SHP77 treated with DMSO at 0.1 percent for 48 hours (cell line): Measurements from ENCODE around the gene CACNA1C.

ENCODE experiments used
- DNase-seq: peaks from one replicate; lab custom pipeline; 2025; lab: John Stamatoyannopoulos, UW

CACNA1C gene

DNA sequence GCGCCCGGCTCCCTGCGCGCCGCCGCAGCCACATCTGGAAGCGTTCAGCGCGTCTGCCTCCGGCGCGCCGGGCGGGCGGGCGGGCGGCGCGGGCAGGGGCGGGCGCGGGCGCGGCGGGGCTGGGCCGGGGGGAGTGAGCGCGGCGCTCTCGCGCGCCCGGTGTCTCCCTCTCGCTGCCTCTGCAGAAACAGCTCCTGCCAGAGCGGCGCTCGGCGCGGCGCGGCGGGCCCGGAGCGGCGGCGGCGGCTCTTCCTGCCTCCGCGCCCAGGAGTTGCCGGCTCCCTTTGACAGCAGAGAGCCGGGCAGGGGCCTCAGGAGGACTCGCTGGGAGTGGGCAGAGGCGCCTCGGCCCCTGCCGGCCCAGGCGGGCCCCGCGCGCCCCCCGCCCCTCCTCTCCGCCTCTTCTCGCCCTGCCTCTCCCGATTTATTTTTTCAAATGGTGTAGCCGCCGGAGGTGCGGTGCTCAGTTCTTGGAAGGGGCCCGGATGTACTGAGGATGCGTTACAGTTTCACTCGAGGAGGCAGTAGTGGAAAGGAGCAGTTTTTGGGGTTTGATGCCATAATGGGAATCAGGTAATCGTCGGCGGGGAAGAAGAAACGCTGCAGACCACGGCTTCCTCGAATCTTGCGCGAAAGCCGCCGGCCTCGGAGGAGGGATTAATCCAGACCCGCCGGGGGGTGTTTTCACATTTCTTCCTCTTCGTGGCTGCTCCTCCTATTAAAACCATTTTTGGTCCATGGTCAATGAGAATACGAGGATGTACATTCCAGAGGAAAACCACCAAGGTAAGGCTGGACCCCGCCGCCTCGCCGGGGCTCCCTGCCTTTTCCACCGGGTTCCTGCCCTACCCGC is at the start of gene CACNA1C:
Gene CACNA1C (plus strand): TSS at position 162 of the 853 bp plus-strand sequence. CDS start 576 bp downstream, at position 738.
- DNase-seq = no peak

- no peak for DNase-seq
Measured at GRCh38 chr12:2003676-2004112, 49.1 kb upstream of the CACNA1C start.

- peak; percentile 41 for DNase-seq
Measured at GRCh38 chr12:2004113-2004929, 48.5 kb upstream of the CACNA1C start, which contains the start of gene DCP1B. Gene DCP1B (minus strand): TSS chr12:2004457. CDS start chr12:2004431, 26 bp downstream.

- DNase-seq = no peak
Measured at GRCh38 chr12:2008677-2009076, 44.1 kb upstream of the CACNA1C start.

DNA sequence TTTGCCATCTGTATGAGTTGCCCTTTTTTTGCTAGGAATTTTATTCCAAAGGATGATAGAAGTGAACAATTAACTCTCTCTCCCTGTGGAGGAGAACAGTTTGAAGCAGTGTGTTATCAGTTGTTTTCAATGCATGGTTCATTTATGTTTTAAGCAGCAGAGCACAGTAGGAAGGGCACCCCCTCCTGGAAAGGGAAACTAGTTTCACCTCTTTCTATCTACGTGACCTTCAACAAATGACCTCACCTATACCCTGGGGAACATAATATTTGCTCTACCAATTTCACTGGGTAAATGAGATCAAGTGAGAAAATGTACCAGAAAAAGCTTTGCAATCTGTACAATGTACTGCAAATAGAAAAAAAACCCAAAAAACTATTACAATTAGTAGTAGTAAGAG is 43.2 kb upstream of the CACNA1C start:
- no peak for DNase-seq

GRCh38 chr12:2011643-2012607 is 40.9 kb upstream of the CACNA1C start:
- DNase-seq = no peak

DNA sequence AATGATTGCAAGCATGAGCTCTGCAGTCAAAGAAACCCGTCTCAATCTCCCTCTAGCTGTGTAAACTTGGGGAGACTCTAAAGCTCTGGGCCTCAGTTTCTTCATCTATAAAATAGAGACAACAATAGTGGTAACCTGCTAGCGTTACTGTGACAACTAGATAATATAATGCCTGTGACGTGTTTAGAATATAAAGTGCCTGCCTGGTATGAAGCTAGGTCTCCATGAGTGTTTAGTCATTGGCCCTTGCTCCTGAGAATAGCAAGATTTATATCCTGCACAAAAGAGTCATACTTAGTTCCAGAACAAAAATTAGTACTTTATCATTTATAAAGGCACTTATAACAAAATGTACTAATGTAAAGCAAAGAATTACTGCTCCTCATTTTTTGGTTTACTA is 39.7 kb upstream of the CACNA1C start:
- DNase-seq = no peak

DNA sequence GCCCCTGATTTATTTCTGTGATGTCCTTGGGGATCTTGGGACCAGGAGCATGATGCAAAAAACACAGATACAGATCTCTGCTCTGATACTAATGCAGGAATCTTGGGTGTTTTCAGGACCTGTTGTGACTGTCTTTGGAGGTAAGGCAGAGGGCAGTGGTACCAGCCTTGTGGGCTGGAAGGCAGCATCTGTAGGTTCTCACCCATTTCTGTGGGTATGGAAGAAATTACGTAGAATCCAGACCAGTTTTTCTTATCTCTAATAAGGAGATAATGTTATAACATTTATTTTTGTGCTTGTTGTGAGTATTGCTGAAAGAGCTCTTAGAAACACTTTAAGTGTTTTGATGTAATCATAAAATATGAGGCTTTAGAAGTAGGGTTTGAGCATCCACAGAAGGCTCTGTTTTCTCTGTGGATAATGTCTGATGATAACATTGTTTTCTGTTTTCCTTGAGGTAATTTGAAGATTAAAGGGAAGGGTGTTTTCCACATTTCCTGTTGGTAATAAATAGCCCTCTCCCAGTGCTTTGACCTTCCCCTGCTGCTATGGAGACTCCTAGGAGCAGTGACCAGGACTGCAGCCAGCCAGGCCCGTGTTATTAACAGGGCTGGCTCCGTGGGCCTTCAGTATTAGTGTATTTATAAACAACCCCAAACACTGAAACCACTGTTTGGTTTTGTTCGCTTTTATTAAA is 39.1 kb upstream of the CACNA1C start:
- DNase-seq = no peak

DNA sequence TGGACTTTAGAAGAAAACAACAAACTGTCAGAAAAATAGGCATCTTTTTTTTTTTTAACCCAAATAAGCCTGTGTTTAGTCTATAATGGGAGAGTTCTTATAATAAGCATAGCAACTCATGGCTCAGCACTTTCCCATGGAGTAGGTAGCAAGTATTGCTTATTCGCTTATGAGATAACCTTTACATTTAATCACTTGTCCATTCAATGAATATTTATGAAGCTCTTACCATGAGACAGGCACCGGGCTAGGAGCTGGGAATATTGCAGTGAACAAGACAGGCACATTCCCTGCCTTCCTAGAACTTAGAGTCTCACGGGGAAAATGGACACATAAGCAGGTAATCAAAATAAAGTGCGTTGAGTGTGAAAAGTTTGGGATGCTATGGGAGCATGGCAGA is 38.6 kb upstream of the CACNA1C start:
- DNase-seq = no peak

DNA sequence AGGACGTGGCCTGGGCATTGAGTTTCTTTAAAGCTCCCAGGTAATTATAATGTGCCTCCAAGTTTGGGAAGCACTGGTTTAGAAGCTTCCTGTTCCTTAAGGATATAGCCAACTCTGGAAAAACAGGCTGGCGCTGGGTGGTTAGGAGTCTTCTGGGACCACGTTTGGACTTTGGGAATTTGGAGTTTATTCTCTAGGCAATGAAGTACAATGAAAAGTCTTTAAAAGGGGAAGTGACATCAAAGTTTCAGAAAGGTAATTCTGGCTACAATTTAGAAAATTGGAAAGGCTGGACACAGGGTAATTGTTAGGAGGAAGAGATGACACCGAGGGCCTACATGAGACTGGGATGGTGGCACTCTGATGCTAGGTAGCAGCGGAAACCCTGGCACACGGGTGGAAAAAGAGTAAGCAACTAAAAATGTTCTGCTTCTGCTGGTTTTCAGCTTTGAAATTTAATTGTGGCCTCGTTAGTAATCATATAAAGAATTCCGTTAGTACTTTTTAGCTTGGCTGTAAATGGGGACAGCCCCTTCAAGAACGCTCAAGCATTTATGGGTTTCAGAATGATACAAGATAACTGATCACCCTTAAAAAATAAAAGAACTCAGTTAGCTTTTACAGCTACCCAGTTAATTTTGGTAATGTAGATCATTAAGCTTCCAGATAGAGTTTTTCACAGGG is 35.8 kb upstream of the CACNA1C start:
- no peak for DNase-seq

GRCh38 chr12:2017546-2018337 is 35.0 kb upstream of the CACNA1C start:
- no peak for DNase-seq

GRCh38 chr12:2018391-2018790 is 34.4 kb upstream of the CACNA1C start:
- no peak for DNase-seq

- no peak for DNase-seq
Measured at GRCh38 chr12:2019126-2019525, 33.7 kb upstream of the CACNA1C start.

DNA sequence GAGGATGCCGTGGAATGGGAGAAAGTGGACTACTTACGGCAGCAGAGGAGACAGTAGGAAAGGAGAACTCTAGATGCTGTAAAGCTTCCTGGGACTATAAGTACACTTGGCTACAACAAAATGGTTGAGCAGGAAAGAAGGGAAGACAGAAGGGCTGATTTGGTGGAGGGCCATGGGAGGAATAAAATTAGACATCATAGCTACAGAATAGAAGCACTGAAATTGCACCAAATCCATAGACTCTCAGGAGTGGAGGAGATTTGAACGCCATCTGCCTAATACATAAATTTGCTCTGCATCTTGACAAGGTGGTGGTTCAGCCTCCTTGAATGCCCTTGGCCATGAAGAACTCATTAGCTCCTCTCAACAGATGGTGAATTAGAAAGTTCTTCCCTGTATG is 32.3 kb upstream of the CACNA1C start:
- no peak for DNase-seq

GRCh38 chr12:2023365-2023764 is 29.4 kb upstream of the CACNA1C start:
- DNase-seq = no peak

DNA sequence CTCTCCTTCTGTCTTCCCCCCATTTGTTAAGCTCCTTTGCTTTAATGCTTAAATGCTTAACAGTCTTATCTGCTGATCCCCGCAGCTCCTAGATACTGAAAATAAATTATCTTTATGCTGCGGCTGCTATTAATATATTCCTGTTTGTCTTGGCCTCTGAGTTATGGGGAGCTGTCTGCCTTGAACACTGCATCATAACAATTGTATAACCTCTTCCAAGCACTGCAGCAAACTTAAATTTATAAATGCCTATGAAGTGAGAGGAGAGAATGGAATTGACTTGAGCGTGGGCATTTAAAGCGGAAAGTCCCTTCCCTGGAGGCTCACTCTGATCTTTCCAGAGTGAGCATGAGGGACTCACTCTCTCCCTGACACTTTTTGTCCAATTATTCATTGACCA is 25.4 kb upstream of the CACNA1C start:
- DNase-seq = no peak

GRCh38 chr12:2029851-2030250 is 22.9 kb upstream of the CACNA1C start:
- no peak for DNase-seq

DNA sequence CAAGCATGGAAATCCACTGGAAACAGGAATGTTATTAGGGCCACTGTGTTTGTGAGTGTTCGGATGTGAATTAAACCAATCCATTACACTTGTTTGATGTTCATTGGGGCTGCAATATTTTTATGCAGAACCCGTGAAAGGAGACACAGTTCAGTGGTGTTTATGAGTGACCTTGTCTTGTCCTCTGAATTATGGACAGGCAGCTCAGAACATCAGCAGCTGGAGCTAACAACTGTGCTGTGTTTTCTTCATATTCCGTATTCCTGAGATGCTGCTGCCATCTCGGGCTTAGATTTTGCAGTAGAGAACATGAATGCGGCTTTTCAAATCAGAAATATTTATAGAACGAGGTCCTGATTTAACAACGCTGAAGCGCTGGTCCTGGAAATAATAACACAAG is 20.3 kb upstream of the CACNA1C start:
- no peak for DNase-seq

DNA sequence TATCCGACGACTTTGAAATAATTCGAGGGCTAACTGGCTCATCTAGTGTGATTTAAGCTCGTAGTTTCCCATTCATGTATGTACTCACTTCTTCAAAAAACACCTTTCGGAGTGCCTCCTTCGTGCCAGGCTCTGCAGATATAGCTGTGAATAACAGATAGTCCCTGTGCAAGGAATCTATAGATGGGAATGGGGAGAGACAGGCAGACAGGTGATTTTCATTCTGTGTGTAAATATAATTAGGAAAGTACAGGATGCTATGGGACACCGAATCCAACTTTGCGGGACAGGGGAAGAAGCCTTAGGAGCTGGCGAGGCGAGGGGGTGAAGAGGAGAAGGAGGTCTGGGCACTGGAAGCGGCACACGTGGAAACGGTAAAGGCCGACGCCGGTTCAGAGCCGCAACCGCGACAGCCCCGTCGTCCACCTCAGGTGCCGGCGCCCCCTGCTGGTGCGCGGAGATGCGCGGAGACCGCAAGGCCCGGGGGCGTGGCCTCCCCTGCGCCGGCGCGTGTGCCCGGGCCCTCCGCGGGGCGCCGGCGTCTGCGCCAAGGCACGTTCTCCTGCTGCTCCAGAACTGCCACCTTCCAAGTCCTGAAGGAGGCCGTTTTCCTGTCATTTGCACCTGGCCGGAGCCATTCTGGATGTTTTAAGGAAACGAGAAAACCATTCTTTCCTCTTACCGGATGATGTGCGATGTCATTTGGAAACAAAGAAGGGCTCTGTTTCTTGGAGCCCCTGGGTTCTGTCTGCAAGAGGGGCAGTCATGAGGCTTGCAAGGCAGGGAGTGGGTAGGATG is 18.0 kb upstream of the CACNA1C start:
- no peak for DNase-seq
